DND-41 (cell line): Measurements from ENCODE around the gene CLCC1.

Experiments used
- ATAC-seq: fragments of 200-7000 bp; cut with Tn5 transposase; 3 replicates; pipeline ENCODE4 v1.9.1; 2021; ENCODE audit warnings: low read depth; ENCODE audit not compliant: insufficient read depth
- DNase-seq: peaks from one replicate; pipeline ENCODE4 v3.0.0-alpha.2; 2020
- H2AFZ ChIP-seq: 2 replicates; pipeline ENCODE4 v1.6.0; 2012; ENCODE audit warnings: low read depth, low read length
- H3K27ac ChIP-seq: 2 replicates; pipeline ENCODE4 v1.5.1; 2012; ENCODE audit warnings: low read length, inconsistent platforms
- H3K27me3 ChIP-seq: fragments of 200-600 bp; sonication (generic); 2 replicates; pipeline ENCODE4 v1.6.0; 2012; ENCODE audit warnings: low read length, mild to moderate bottlenecking, inconsistent platforms; ENCODE audit not compliant: insufficient read depth, poor library complexity
- H3K36me3 ChIP-seq: 2 replicates; pipeline ENCODE4 v1.5.1; 2012; ENCODE audit warnings: low read length, inconsistent platforms; ENCODE audit not compliant: insufficient read depth
- H3K4me1 ChIP-seq: 2 replicates; pipeline ENCODE4 v1.5.1; 2012; ENCODE audit warnings: mild to moderate bottlenecking, low read length; ENCODE audit not compliant: insufficient read depth
- H3K4me2 ChIP-seq: 2 replicates; pipeline ENCODE4 v1.6.0; 2012; ENCODE audit warnings: mild to moderate bottlenecking, moderate library complexity, low read length, inconsistent platforms; ENCODE audit not compliant: insufficient read depth
- H3K4me3 ChIP-seq, 2 experiments: fragments of 200-600 bp in 1 of 2; shearing (Covaris generic) in 1 of 2; 2 replicates each; pipeline ENCODE4 v1.5.1; 2012 to 2016; ENCODE audit warnings: inconsistent platforms in 2 of 2, low read length in 2 of 2, mild to moderate bottlenecking in 2 of 2, low read depth in 1 of 2, moderate library complexity in 1 of 2
- H3K79me2 ChIP-seq: 2 replicates; pipeline ENCODE4 v1.6.0; 2012; ENCODE audit warnings: low read length, inconsistent platforms; ENCODE audit not compliant: insufficient read depth
- H3K9ac ChIP-seq: 2 replicates; pipeline ENCODE4 v1.6.0; 2012; ENCODE audit warnings: low read depth, mild to moderate bottlenecking, inconsistent platforms, low read length, moderate library complexity
- H3K9me3 ChIP-seq: 2 replicates; pipeline ENCODE4 v1.5.1; 2012; ENCODE audit warnings: low read length, moderate library complexity, mild to moderate bottlenecking, inconsistent platforms; ENCODE audit not compliant: insufficient read depth, severe bottlenecking
- H4K20me1 ChIP-seq: 2 replicates; pipeline ENCODE4 v1.6.0; 2012; ENCODE audit warnings: low read length; ENCODE audit not compliant: insufficient read depth
- CTCF ChIP-seq: IDR thresholded peaks from 2 replicates; pipeline ENCODE4 v1.5.1; 2012; ENCODE audit warnings: borderline replicate concordance, low read length, moderate library complexity, mild to moderate bottlenecking; ENCODE audit not compliant: poor library complexity, severe bottlenecking; ENCODE audit errors: extremely low read depth
- EZH2 ChIP-seq: IDR thresholded peaks from 3 replicates; pipeline ENCODE4 v1.6.1; 2012; ENCODE audit warnings: borderline replicate concordance, low read depth, mild to moderate bottlenecking, moderate library complexity, low read length, inconsistent platforms; ENCODE audit not compliant: severe bottlenecking

CLCC1 gene

GRCh38 chr1:108976658-108977057 lies 13.4 kb upstream of the CLCC1 start:
- TF ChIP-seq EZH2 (no peak), CTCF (no peak)
- Histone ChIP-seq H3K27ac (no peak overlapping the region), H3K9ac (no peak overlapping the region), H3K79me2 (no peaks in the 10 kb centered on the region), H3K4me3 (no peak overlapping the region), H3K9me3 (no peaks in the 10 kb centered on the region), H4K20me1 (no peaks in the 10 kb centered on the region), H3K4me2 (no peak overlapping the region), H3K27me3 (no peaks in the 10 kb centered on the region), H3K4me1 (no peaks in the 10 kb centered on the region), H2AFZ (no peak overlapping the region), H3K36me3 (peaks cover 30% of the 10 kb centered on the region)
- no peak for DNase-seq
- ATAC-seq, result no peak

GRCh38 chr1:108972951-108973350 lies 9.7 kb upstream of the CLCC1 start:
- no peaks in the 10 kb centered on the region for H3K4me1 ChIP-seq
- H3K36me3 ChIP-seq, result peaks cover 36% of the 10 kb centered on the region; the same call in 1 of the 2 replicates
- no peak overlapping the region for H3K4me2 ChIP-seq
- H3K27me3 ChIP-seq, result no peaks in the 10 kb centered on the region
- no peak overlapping the region for H2AFZ ChIP-seq
- TF ChIP-seq CTCF (no peak), EZH2 (no peak)
- ATAC-seq (no peak), DNase-seq (no peak)
- H3K79me2 ChIP-seq, result no peaks in the 10 kb centered on the region
- no peak overlapping the region for H3K27ac ChIP-seq
- H3K9me3 ChIP-seq, result no peaks in the 10 kb centered on the region
- no peak overlapping the region for H3K9ac ChIP-seq
- H3K4me3 ChIP-seq, result no peak overlapping the region
- H4K20me1 ChIP-seq, result no peaks in the 10 kb centered on the region

- Histone ChIP-seq H3K27ac (no peak overlapping the region), H3K9ac (no peak overlapping the region), H4K20me1 (no peaks in the 10 kb centered on the region), H3K79me2 (no peaks in the 10 kb centered on the region), H3K4me3 (no peak overlapping the region), H3K36me3 (peaks cover 20% of the 10 kb centered on the region; the same call in 1 of the 2 replicates), H2AFZ (no peak overlapping the region), H3K4me2 (no peak overlapping the region), H3K4me1 (no peaks in the 10 kb centered on the region), H3K9me3 (no peaks in the 10 kb centered on the region), H3K27me3 (no peaks in the 10 kb centered on the region)
- ATAC-seq, result no peak
- TF ChIP-seq CTCF, result no peak
- TF ChIP-seq EZH2, result no peak
- no peak for DNase-seq
Observed at GRCh38 chr1:108969346-108969745, 6.1 kb upstream of the CLCC1 start.

GRCh38 chr1:108962681-108963051 lies 618 bp downstream of the CLCC1 start:
- TF ChIP-seq EZH2 (no peak), CTCF (no peak)
- ATAC-seq, result no peak
- Histone ChIP-seq H3K4me2 (peak overlapping the region; percentile 76), H3K4me1 (peaks cover 18% of the 10 kb centered on the region), H4K20me1 (peaks cover 24% of the 10 kb centered on the region), H3K36me3 (no peaks in the 10 kb centered on the region), H2AFZ (peak overlapping the region; percentile 74), H3K79me2 (no peaks in the 10 kb centered on the region), H3K27ac (no peak overlapping the region; the same call in 1 of the 2 replicates), H3K9ac (peak overlapping the region; percentile 71), H3K27me3 (peaks cover 37% of the 10 kb centered on the region), H3K9me3 (no peaks in the 10 kb centered on the region), H3K4me3 (peak overlapping the region; percentile 33 to 74; a peak in 3 of 4 replicates)
- DNase-seq, result no peak
